ENCODE results near the gene RBM8A.

GRCh38 chr1:145893306-145894055, 33.8 kb downstream of the RBM8A start:
- TF ChIP-seq CTCF (IDR thresholded peaks at IDR 0.05) (no peak), EZH2 (IDR thresholded peaks at IDR 0.05; ENCODE audit: borderline replicate concordance, insufficient read depth, low read depth, low read length, poor library complexity, severe bottlenecking) (no peak)
